Measurements from ENCODE around the gene HNRNPH3.

- TF ChIP-seq, protein P1, sequence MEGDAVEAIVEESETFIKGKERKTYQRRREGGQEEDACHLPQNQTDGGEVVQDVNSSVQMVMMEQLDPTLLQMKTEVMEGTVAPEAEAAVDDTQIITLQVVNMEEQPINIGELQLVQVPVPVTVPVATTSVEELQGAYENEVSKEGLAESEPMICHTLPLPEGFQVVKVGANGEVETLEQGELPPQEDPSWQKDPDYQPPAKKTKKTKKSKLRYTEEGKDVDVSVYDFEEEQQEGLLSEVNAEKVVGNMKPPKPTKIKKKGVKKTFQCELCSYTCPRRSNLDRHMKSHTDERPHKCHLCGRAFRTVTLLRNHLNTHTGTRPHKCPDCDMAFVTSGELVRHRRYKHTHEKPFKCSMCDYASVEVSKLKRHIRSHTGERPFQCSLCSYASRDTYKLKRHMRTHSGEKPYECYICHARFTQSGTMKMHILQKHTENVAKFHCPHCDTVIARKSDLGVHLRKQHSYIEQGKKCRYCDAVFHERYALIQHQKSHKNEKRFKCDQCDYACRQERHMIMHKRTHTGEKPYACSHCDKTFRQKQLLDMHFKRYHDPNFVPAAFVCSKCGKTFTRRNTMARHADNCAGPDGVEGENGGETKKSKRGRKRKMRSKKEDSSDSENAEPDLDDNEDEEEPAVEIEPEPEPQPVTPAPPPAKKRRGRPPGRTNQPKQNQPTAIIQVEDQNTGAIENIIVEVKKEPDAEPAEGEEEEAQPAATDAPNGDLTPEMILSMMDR (IDR thresholded peaks at IDR 0.05; ENCODE audit: insufficient read depth, low read length) = no peak
- TF ChIP-seq POLR2AphosphoS5 (IDR thresholded peaks at IDR 0.05; ENCODE audit: low read depth) = no peak
- TF ChIP-seq, protein P2, sequence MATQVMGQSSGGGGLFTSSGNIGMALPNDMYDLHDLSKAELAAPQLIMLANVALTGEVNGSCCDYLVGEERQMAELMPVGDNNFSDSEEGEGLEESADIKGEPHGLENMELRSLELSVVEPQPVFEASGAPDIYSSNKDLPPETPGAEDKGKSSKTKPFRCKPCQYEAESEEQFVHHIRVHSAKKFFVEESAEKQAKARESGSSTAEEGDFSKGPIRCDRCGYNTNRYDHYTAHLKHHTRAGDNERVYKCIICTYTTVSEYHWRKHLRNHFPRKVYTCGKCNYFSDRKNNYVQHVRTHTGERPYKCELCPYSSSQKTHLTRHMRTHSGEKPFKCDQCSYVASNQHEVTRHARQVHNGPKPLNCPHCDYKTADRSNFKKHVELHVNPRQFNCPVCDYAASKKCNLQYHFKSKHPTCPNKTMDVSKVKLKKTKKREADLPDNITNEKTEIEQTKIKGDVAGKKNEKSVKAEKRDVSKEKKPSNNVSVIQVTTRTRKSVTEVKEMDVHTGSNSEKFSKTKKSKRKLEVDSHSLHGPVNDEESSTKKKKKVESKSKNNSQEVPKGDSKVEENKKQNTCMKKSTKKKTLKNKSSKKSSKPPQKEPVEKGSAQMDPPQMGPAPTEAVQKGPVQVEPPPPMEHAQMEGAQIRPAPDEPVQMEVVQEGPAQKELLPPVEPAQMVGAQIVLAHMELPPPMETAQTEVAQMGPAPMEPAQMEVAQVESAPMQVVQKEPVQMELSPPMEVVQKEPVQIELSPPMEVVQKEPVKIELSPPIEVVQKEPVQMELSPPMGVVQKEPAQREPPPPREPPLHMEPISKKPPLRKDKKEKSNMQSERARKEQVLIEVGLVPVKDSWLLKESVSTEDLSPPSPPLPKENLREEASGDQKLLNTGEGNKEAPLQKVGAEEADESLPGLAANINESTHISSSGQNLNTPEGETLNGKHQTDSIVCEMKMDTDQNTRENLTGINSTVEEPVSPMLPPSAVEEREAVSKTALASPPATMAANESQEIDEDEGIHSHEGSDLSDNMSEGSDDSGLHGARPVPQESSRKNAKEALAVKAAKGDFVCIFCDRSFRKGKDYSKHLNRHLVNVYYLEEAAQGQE (IDR thresholded peaks at IDR 0.05; ENCODE audit: insufficient replicate concordance, low read depth) = no peak
Observed at GRCh38 chr10:68364101-68364886, 32.4 kb downstream of the HNRNPH3 start.
